Measurements from ENCODE around the gene CCDC146.

Gene CCDC146

DNA sequence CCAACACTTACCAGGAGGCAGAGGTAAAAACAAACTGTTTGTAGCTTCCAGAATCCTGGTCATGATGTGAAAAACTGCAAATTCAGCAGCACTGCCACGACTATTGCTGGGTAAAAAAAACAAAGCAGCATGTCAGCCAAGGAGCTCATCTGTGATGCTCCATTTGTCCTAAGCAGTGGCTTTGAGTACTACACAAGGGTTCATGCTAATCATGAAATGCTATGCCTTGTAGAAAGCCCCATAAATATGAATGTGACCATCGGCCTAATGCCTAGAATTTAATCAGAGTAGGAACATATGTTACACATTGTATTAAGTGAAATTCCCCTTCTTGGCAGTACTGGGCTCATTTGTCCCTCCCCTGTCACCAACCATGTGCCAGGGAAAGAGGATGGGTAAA is 198.3 kb downstream of the CCDC146 start:
- no peak for TF ChIP-seq ZFX (IDR thresholded peaks at IDR 0.05)
- TF ChIP-seq, protein P1, sequence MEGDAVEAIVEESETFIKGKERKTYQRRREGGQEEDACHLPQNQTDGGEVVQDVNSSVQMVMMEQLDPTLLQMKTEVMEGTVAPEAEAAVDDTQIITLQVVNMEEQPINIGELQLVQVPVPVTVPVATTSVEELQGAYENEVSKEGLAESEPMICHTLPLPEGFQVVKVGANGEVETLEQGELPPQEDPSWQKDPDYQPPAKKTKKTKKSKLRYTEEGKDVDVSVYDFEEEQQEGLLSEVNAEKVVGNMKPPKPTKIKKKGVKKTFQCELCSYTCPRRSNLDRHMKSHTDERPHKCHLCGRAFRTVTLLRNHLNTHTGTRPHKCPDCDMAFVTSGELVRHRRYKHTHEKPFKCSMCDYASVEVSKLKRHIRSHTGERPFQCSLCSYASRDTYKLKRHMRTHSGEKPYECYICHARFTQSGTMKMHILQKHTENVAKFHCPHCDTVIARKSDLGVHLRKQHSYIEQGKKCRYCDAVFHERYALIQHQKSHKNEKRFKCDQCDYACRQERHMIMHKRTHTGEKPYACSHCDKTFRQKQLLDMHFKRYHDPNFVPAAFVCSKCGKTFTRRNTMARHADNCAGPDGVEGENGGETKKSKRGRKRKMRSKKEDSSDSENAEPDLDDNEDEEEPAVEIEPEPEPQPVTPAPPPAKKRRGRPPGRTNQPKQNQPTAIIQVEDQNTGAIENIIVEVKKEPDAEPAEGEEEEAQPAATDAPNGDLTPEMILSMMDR (conservative IDR thresholded peaks at IDR 0.05), result no peak

DNA sequence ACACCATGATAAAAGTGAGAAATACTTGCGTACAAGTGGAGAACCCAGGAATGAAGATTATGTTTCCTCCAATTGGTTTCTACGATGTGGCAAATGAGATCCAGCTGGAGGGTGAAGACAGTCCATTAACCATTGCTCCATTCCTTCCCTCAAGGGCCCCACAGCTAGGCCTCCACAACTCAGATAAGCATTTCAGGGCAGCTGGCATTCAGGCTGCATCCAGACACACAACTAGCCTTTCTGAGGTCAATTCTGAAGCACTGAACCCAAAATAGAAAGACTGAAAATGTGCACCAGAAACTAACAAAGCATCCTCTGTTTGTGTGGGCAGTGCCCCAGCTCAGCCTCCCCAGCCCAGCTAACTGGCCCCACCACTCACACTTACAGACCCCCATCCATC is 198.9 kb downstream of the CCDC146 start:
- H3K27ac ChIP-seq, result no peak overlapping the region
- TF ChIP-seq, protein P1 (conservative IDR thresholded peaks at IDR 0.05), result no peak
- no peak for TF ChIP-seq ZFX (IDR thresholded peaks at IDR 0.05)

More for the DNA sequence above, 198.3 kb downstream of the CCDC146 start:
- no peak overlapping the region for H3K27ac ChIP-seq

DNA sequence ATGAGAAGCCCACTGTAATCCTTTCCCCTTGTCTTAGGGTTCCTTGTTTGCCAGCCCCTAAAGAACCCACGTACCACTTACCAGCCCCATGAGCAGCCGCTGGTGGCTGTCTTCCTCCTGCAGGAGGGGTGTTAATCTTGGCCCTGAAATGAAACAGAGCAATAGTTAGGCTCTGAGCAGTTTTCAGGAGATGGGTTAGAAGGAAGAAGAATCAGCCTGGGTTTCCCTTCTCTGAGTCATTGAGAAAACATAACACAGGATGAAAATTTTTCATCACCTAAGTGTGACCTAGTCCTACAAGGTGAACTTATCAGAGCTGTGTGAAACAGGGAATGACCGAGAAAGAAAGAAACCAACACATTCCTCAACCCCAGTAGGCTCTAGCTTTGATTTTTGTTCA is 203.7 kb downstream of the CCDC146 start:
- TF ChIP-seq, protein P1 (conservative IDR thresholded peaks at IDR 0.05), result no peak
- TF ChIP-seq ZFX (IDR thresholded peaks at IDR 0.05), result no peak

DNA sequence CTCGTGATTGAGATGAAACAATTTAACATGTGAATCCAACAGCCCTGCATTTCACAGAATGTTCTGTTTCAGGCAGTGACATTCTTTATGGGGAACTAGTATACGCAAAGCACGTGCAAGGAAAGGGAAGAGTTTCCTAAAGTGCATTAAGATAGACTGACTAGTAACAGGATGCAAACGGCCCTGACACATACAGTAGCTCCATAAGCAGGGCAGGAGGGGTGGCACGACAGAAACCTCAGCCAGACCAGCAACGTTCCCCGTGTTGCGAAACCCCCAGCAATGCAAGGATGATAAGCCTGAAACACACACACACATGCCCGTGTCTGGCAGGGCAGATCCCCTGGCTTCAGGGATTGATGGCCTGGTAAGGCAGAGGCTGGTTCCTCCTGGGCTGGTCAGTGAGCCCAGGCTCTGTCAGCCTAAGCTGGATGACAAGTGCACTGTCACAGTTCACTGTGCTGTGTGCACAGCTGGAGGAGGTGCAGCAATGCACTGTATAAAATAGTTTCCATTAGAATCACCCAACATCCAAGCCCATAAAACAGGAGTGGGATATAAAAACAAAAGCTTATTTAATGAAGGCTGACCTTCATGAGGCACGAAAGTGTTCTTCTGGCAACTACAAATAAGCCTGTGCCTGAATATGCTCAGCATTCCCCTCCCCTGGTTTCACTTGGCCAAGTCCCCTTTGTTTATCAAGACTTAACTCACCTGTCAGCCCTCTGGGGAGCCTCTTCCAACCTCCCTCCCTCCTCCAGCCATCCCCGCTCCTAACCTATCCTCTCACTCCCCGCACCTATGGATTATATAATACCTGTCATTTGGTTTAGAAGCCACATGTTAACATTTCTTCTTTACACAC is 204.9 kb downstream of the CCDC146 start:
- TF ChIP-seq, protein P1 (conservative IDR thresholded peaks at IDR 0.05), result no peak
- no peak overlapping the region for H3K27ac ChIP-seq

More for the DNA sequence above, 203.7 kb downstream of the CCDC146 start:
- no peak overlapping the region for H3K27ac ChIP-seq

DNA sequence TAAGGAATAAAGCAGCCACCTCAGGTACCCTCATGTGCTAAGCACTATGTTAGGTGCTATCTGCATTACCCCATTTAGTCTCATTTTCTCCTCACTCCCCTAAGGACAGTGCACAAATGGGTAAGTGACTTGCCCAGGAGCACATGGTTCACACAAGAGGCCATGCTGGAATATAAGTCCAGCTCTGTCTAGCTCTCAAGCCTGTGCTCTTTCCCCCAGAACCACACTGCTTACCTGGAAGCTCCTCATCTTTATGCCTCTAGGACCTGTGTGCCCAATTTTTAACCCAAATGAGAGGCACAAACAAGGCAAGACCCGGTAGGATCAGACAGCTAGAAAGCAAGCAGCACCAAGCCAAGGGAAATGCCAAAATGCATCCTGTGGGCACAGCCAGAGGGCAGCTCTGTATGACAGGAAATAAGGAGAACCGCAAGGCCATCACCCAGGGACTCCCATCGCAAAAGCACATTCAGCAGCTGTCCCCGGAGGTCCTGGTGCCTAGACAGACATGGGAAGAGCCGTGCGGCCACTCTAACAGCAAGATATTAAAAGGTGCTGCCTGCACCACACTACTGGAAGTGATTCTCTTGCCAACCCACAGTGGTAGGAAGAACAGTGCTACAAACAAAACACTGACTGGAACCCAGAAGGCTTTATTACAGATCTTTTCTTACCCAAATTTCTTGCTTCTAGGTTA is 205.7 kb downstream of the CCDC146 start:
- TF ChIP-seq, protein P1 (conservative IDR thresholded peaks at IDR 0.05), result no peak
- no peak for TF ChIP-seq ZFX (IDR thresholded peaks at IDR 0.05)
- no peak overlapping the region for H3K27ac ChIP-seq

DNA sequence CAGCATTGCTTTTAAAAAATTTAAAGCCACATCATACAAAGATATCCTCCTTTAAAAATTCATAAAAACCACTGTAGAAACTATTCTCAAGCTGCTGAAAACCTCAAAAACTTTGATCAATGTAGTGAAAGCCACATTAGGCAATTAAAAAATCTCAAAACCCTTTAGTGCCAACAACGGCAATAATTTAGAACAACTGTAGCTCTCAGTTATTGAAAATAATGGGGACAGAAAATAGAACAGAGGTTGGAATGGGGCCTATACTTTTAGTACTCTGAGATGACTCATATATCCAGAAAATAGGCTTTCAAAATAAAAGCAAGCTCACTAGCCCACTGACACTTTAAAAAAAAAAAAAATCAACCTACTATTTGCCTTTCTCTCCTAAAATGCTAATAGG is 206.3 kb downstream of the CCDC146 start:
- TF ChIP-seq ZFX (IDR thresholded peaks at IDR 0.05), result no peak
- TF ChIP-seq, protein P1 (conservative IDR thresholded peaks at IDR 0.05), result no peak
- no peak overlapping the region for H3K27ac ChIP-seq

Data from C4-2B (cell line).